Femur (tissue), 1 donor: ENCODE data around the gene RNF17.

ENCODE experiments used
- DNase-seq: peaks from one replicate; pipeline ENCODE4 v3.0.0-alpha.2; 2017

RNF17 gene

DNA sequence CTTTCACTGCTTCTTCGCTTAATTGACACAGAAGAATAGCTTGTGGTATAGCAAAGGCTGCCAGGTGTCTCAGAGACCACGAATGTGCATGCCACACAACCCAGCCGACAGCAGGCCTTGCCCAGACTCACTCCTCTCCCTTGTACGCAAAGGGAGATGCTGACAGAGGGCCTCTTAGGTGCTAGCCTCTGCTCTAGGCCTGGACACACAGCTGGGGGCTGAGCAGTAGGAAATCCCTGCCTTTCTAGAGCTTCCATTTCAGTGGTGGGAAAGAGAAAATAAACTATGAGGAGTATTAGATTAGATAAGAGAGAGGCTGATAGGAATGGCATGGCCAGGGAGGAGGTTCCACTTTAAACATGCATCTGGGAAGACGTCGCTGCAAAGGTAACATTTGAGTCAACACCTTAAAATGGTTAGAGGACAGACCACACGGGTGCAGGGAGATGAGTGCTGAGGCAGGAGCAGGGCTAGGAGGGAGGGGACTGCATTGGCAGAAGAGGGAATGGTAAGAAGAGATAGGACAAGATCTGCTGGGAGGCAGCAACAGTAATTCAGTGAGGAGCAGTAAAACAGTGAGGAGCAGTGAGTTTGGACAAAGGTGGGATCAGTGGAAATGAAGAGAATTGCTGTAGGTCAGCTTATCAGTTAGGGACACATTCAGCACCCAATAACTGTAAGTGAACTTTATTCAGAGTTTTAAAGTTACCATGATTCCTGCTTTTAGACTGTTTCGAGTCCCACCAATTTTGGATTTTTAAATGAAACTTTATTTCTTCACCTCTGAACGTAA lies 100.0 kb downstream of the RNF17 start:
- no peak for DNase-seq

DNA sequence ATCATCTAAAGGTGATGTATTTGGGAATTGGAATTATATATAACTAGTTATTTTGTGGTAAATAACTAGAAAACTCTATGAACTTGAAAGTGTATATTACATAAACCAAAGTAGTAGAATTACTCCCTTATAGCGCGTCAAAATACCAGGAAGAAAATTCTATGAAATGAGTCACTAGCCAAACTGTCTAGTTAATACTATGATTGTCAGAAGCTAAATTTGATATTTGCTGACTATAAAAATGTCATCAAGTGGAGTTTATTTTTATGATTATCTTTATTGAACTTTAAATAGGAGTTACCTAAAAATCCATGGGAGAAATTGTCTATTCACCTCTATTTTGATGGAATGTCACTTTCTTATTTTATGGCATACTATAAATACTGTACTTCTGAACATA lies 100.6 kb downstream of the RNF17 start:
- no peak for DNase-seq

GRCh38 chr13:24865163-24865953 lies 101.4 kb downstream of the RNF17 start:
- no peak for DNase-seq

DNA sequence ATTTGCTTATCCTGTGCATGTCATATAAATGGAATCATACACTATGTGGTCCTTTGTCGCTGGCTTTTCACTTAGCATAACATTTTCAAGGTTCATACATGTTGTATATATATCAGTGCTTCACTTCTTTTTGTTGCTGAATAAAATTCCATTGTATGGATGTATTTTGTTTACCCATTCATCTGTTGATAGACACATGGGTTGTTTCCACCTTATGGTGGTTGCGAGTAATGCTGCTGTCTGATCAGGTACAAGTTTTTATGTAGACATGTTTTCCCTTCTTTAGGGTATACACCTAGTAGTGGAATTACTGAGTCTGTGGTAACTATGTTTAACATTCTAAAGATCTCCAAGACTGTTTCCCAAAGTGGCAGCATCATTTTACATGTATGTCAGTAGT lies 102.5 kb downstream of the RNF17 start:
- no peak for DNase-seq

DNA sequence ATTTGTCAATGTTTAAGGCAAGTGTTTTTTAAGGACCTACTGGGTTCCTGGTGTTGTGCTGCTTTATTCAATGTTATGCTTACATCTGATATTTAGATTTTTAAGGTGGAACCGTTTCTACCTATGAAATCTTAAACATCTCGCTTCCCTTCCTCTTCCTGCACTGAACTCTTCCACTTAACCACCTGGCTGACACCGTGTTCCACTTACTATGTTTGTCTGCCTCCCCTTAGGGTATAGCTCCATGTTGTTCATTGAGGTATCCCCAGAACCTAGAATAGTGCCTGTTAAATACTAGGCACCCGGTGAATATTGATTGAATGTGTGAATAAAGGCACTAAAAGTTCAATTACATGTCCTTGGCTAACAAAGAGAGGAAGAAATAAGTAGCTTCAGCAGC lies 104.9 kb downstream of the RNF17 start:
- no peak for DNase-seq

GRCh38 chr13:24870380-24870760 lies 106.4 kb downstream of the RNF17 start:
- DNase-seq: no peak

DNA sequence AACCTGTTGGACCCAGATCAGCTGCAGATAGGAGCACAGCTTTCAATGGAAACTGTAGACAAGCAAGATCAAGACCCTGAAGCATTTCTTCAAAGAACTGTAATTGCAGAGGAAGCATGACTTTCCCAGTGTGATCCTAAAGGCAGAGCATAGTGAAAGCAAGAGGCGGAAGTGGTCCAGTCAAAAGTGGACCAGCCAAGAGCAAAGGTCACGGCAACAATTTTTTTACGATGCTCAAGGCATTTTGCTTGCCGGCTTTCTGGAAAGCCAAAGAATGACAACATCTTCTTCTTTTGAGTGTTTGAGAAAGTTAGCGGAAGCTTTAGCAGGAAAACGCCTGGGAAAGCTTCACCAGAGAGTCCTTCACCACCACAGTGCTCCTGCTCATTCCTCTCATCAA lies 111.6 kb downstream of the RNF17 start:
- DNase-seq: no peak

- no peak for DNase-seq
Measured at GRCh38 chr13:24877531-24877930, 113.6 kb downstream of the RNF17 start.

DNA sequence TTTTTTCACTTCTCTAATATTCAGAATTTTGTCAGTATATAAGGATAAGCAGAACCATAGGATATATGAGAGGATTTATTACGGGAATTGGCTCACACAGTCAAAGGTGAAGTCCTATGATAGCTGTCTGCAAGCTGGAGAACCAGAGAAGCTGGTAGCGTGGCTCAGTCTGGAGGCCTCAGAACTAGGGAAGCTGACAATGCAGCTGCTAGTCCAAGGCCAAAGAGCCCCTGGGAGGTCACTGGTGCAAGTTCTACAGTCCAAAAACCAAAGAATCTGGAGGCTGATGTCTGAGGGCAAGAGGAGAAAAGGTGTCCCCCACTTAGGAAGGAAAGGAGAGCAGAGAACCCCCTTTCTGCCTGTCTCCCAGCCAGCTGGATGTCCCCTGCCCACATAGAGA lies 114.4 kb downstream of the RNF17 start:
- DNase-seq: no peak

DNA sequence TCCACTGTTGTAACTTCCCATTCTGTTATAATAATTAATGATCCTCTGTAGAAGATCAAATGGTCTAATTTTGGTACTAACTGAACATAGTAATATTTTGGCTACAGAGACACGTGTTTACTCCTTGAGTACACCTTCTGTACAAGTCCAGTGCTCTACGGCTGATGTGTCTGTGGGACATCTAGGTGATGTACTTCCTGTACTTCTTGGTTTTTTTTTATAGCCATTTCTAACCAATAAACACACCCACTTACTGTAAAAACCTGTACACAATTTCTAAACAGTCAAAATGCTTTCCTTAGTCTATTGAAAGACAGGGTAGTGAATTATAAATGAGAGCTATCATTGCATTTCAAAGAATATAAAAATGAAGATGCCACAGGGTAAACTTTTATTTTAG lies 118.7 kb downstream of the RNF17 start:
- no peak for DNase-seq

GRCh38 chr13:24887759-24888158 lies 123.8 kb downstream of the RNF17 start:
- DNase-seq: no peak

- DNase-seq: no peak
Measured at GRCh38 chr13:24888291-24888931, 124.4 kb downstream of the RNF17 start.

DNA sequence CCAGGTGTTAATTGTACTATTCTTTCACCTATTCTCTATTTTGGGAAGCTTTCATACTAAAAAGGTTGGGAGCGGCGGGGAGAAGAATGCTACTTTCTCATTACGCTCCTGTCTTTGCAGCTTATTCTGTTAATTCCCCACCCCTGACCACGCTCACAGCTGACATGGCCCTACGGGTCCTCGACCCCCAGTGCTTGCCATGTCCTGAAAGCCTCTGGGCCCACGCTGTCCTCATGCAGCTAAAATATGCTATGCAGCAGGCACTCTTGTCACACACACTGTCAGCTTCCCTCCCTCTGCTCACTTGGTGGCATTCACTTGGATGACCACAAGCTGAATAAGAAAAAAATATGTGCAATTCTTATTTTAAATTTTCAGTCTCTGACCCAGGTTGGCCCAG lies 126.3 kb downstream of the RNF17 start:
- no peak for DNase-seq

DNA sequence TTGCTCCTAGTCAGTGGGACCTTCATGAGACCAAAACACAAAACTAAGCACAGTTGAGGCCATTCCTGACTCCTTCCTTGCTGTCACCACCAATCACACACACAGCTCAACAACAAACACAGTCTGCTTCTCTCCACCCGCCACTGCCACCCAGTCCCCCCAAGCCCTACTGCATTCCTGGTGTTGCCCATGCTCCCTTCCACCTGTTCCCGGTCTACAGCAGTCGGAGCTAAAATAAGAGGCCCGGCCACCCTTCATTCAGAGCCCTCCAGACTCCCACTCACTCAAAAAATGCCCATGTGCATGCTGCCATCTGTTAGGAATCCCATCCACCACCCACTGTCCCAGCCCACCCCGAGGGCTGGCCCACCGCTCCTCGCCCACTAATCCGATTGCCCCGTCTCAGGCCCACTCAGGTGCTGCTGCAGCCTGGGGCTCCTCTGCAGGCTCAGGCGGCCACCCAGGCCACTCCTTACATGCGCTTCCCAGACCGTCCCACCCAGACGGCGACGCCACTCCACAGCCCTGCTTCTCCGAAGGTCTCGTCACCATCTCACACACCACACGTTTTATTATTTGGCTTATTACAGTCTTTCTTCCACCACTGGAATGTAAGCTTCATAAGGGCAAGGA lies 127.6 kb downstream of the RNF17 start:
- no peak for DNase-seq

DNA sequence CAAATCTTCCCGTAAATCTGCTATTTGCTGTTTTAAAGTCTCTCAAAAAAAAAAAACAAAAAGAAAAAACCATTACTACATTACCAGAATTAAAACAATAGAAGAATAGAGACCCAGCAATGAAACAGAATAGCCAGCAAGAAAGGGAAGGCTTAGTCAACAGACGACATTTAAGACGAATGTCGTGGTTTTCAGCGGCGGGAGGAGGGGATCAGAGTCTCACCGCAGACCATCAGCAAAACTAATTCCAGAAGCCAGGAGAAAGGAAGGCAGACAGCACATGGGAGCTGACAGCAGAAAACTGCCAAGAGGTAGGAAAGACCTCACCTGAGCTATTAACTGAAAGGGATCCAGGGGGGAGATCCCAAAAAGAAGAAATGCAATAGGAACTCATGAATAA lies 128.9 kb downstream of the RNF17 start:
- DNase-seq: no peak

GRCh38 chr13:24893863-24894262 lies 129.9 kb downstream of the RNF17 start:
- DNase-seq: no peak

DNA sequence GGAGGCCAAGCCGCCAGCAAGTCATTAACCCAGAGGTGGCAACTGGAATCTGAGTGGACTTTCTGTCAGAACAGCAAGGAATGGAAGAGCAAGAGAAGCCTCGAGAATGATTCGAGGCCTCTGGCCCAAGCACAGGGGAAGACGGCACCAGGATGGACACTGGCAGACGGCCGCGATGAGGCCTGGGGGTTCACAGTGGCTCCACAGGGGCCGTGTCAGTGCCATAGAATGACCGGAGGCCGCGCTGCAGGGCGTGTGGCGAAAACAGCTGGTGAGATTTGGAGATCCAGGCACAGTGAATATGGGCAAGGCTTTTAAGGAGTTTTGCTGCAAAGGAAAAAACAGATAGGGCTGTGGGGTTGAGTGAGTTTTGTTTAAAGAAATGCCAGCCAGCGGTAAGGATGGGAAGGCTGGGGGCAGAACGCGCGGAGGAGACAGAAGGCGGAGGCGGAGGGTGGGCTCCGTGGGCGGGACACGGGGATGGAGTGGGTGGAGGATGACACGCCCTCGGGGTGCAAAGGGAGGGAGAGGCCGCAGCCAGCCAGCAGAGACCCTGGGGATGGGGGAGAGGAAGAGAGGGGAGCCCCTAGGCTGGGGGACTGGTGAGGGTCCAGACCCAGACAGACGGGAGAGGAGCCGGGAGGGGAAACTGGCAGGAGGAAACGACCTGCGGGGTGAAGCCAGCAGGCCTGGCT lies 130.5 kb downstream of the RNF17 start:
- no peak for DNase-seq

- no peak for DNase-seq
Measured at GRCh38 chr13:24894972-24895300, 131.0 kb downstream of the RNF17 start.

DNA sequence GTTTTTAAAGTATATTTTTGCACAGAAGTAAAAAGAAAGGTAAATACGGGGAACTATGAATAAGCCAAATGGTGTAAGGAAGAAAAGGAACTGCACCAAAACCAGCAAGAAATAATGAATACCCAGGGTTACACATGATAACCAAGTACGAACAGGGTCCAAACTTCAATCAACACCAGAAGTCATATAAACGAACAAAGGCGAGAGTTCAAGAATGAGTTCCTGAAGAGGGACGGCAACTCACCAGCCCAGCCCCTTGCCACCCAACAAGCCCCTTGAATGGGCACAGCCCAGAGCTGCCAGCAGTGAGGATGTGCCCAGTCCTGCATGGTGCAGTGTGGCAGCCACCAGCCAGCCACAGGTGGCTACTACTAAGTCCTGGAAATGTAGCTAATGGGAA lies 132.1 kb downstream of the RNF17 start:
- no peak for DNase-seq

DNA sequence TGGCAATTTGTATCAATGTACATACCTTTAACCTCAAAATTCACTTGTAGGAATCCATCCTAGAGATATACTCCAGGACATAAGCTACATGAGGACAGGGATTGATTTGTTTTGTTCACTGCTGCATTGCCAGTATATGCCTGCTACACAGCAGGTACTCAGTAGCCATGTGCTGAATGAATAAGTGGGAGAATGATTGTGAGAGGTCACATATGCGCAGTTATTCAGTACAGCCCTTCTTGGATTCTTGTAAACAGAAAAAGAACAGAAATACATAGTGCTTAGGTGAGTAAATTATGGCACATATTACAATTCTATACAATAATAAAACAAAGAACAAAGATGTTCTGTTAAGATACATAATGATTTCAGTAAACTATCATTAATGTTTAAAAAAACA lies 133.3 kb downstream of the RNF17 start:
- DNase-seq: no peak

GRCh38 chr13:24899601-24900000 lies 135.6 kb downstream of the RNF17 start:
- no peak for DNase-seq

DNA sequence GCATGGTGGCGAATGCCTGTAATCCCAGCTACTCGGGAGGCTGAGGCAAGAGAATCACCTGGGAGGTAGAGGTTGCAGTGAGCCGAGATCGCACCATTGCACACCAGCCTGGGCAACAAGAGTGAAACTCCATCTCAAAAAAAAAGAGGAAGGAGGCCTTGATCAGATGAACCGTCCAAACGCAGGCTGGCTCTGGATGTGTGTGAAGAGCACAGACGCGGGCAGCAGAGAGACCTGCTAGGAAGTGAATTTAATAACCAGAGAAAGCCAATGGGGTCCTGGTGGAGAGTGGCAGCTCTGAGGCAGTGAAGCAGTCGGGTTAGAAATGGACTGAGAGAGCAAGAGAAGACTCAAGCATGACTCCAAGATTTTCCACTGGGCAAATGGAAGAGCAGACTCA lies 136.5 kb downstream of the RNF17 start:
- DNase-seq: no peak

GRCh38 chr13:24905242-24905641 lies 141.3 kb downstream of the RNF17 start:
- DNase-seq: no peak
